Upper lobe of right lung (tissue), 1 donor: ENCODE measurements around the gene PPARGC1A. TPM values are rescaled to one million over a fixed set of nuclear protein-coding genes. Genes with fewer than 3 reads are reported as not detected.

Experiments
- ATAC-seq: fragments of 200-7000 bp; cut with Tn5 transposase; one replicate; pipeline ENCODE4 v1.9.1; 2020; ENCODE audit warnings: mild to moderate bottlenecking, moderate library complexity
- DNase-seq: peaks from one replicate; pipeline ENCODE4 v3.0.0-alpha.2; 2020
- H3K27ac ChIP-seq: fragments of 200-600 bp; one replicate; pipeline ENCODE4 v1.8.0; 2022
- H3K27me3 ChIP-seq: fragments of 200-600 bp; one replicate; pipeline ENCODE4 v1.8.0; 2022; ENCODE audit warnings: mild to moderate bottlenecking
- H3K36me3 ChIP-seq: fragments of 200-600 bp; one replicate; pipeline ENCODE4 v1.8.0; 2022
- H3K4me1 ChIP-seq: fragments of 200-600 bp; one replicate; pipeline ENCODE4 v1.8.0; 2022
- H3K4me3 ChIP-seq: fragments of 200-600 bp; one replicate; pipeline ENCODE4 v1.8.0; 2022; ENCODE audit warnings: mild to moderate bottlenecking
- H3K9me3 ChIP-seq: fragments of 200-600 bp; one replicate; pipeline ENCODE4 v1.8.0; 2022
- CTCF ChIP-seq: fragments of 200-600 bp; IDR thresholded peaks from one replicate; pipeline ENCODE4 v1.8.0; 2022; ENCODE audit warnings: antibody characterized with exemption
- intact Hi-C: fragments of 100-400 bp; cut with DNase I; formaldehyde crosslinking; loops from one replicate; pipeline ENCODE4 v1.11.0; 2022
- total RNA-seq: library from RNA; stranded (reverse); fragmentation: NEBNext Ultra II Directional; extraction: Animal tissue kit (Norgen Biotek cat#: 25700); gene quantifications from one replicate; pipeline ENCODE4 v1.2.1, GENCODE V29; 2021
- donor health status: DM: no; HTN: yes; CAD: no; lungs with severe emphysema.

PPARGC1A gene
- total RNA-seq, 1 donor from 2014 or later = 14.2 TPM

GRCh38 chr4:23754688-23755087 is 135.2 kb downstream of the PPARGC1A start:
- intact Hi-C loops = no loop called here
- DNase-seq (no peak), ATAC-seq (no peak)
- Histone ChIP-seq H3K36me3 (no peaks in the 10 kb centered on the region), H3K27ac (no peak overlapping the region), H3K9me3 (no peaks in the 10 kb centered on the region), H3K27me3 (no peaks in the 10 kb centered on the region), H3K4me1 (no peaks in the 10 kb centered on the region), H3K4me3 (no peak overlapping the region)
- TF ChIP-seq CTCF = no peak

GRCh38 chr4:23750125-23750524 is 139.7 kb downstream of the PPARGC1A start:
- no peak overlapping the region for H3K27ac ChIP-seq
- H3K36me3 ChIP-seq = no peaks in the 10 kb centered on the region
- intact Hi-C loops = no loop called here
- H3K4me3 ChIP-seq = no peak overlapping the region
- TF ChIP-seq CTCF = no peak
- H3K4me1 ChIP-seq = no peaks in the 10 kb centered on the region
- ATAC-seq (no peak), DNase-seq (no peak)
- no peaks in the 10 kb centered on the region for H3K9me3 ChIP-seq
- H3K27me3 ChIP-seq = no peaks in the 10 kb centered on the region

GRCh38 chr4:23747281-23747735 is 142.5 kb downstream of the PPARGC1A start:
- H3K9me3 ChIP-seq = no peaks in the 10 kb centered on the region
- DNase-seq = no peak
- H3K36me3 ChIP-seq = no peaks in the 10 kb centered on the region
- TF ChIP-seq CTCF = no peak
- H3K27me3 ChIP-seq = no peaks in the 10 kb centered on the region
- no peak overlapping the region for H3K27ac ChIP-seq
- H3K4me1 ChIP-seq = no peaks in the 10 kb centered on the region
- no peak overlapping the region for H3K4me3 ChIP-seq
- intact Hi-C loops = no loop called here
- no peak for ATAC-seq

GRCh38 chr4:23746672-23747071 is 143.2 kb downstream of the PPARGC1A start:
- DNase-seq (no peak), ATAC-seq (no peak)
- intact Hi-C loops = no loop called here
- Histone ChIP-seq H3K9me3 (no peaks in the 10 kb centered on the region), H3K27me3 (no peaks in the 10 kb centered on the region), H3K4me3 (no peak overlapping the region), H3K27ac (no peak overlapping the region), H3K4me1 (no peaks in the 10 kb centered on the region), H3K36me3 (no peaks in the 10 kb centered on the region)
- no peak for TF ChIP-seq CTCF

GRCh38 chr4:23746027-23746426 is 143.8 kb downstream of the PPARGC1A start:
- no peaks in the 10 kb centered on the region for H3K4me1 ChIP-seq
- intact Hi-C loops = no loop called here
- no peaks in the 10 kb centered on the region for H3K9me3 ChIP-seq
- no peak overlapping the region for H3K4me3 ChIP-seq
- DNase-seq = no peak
- TF ChIP-seq CTCF = no peak
- no peak overlapping the region for H3K27ac ChIP-seq
- no peaks in the 10 kb centered on the region for H3K36me3 ChIP-seq
- no peaks in the 10 kb centered on the region for H3K27me3 ChIP-seq
- no peak for ATAC-seq

- Histone ChIP-seq H3K4me3 (no peak overlapping the region), H3K27ac (no peak overlapping the region), H3K36me3 (no peaks in the 10 kb centered on the region), H3K9me3 (no peaks in the 10 kb centered on the region), H3K27me3 (no peaks in the 10 kb centered on the region), H3K4me1 (no peaks in the 10 kb centered on the region)
- intact Hi-C loops = no loop called here
- DNase-seq (no peak), ATAC-seq (no peak)
- TF ChIP-seq CTCF = no peak
Measured at GRCh38 chr4:23745377-23745776, 144.5 kb downstream of the PPARGC1A start.
